ENCODE results near the gene SRSF10.

GRCh38 chr1:24010650-24011049, 30.5 kb upstream of the SRSF10 start:
- TF ChIP-seq, protein P1, sequence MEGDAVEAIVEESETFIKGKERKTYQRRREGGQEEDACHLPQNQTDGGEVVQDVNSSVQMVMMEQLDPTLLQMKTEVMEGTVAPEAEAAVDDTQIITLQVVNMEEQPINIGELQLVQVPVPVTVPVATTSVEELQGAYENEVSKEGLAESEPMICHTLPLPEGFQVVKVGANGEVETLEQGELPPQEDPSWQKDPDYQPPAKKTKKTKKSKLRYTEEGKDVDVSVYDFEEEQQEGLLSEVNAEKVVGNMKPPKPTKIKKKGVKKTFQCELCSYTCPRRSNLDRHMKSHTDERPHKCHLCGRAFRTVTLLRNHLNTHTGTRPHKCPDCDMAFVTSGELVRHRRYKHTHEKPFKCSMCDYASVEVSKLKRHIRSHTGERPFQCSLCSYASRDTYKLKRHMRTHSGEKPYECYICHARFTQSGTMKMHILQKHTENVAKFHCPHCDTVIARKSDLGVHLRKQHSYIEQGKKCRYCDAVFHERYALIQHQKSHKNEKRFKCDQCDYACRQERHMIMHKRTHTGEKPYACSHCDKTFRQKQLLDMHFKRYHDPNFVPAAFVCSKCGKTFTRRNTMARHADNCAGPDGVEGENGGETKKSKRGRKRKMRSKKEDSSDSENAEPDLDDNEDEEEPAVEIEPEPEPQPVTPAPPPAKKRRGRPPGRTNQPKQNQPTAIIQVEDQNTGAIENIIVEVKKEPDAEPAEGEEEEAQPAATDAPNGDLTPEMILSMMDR (IDR thresholded peaks at IDR 0.05; ENCODE audit: low read length) = no peak
- no peak for TF ChIP-seq EZH2 (optimal IDR thresholded peaks at IDR 0.05; ENCODE audit: low read depth, low read length)

Data from MM.1S (cell line).